GM21723 (cell line): Measurements from ENCODE around the gene NFKBIE.

ENCODE experiments used
- ATAC-seq: cut with Tn5 transposase; IDR thresholded peaks from one replicate; pipeline ENCODE4 v1.9.1; 2021; ENCODE audit warnings: mild to moderate bottlenecking, moderate library complexity; ENCODE audit not compliant: unreplicated experiment

The NFKBIE gene

GRCh38 chr6:44272999-44273566, 7.7 kb upstream of the NFKBIE start:
- no peak for ATAC-seq

- ATAC-seq = no peak
Measured at GRCh38 chr6:44272529-44272928, 7.2 kb upstream of the NFKBIE start.

- ATAC-seq = no peak
Measured at GRCh38 chr6:44271914-44272313, 6.6 kb upstream of the NFKBIE start.

GRCh38 chr6:44271406-44271723, 6.0 kb upstream of the NFKBIE start:
- ATAC-seq = no peak

- no peak for ATAC-seq
Measured at GRCh38 chr6:44270526-44271405, 5.4 kb upstream of the NFKBIE start.

- ATAC-seq = no peak
Measured at GRCh38 chr6:44269921-44270525, 4.7 kb upstream of the NFKBIE start, which contains the start of gene TMEM151B. Gene TMEM151B, plus strand, starts transcription at chr6:44270450. Its CDS starts 293 bp downstream, at chr6:44270743.

- ATAC-seq = no peak
Measured at GRCh38 chr6:44269178-44269920, 4.0 kb upstream of the NFKBIE start.

GRCh38 chr6:44268095-44268628, 2.8 kb upstream of the NFKBIE start:
- ATAC-seq = no peak

- ATAC-seq = no peak
Measured at GRCh38 chr6:44267252-44267651, 1.9 kb upstream of the NFKBIE start.

GRCh38 chr6:44266347-44266746, 996 bp upstream of the NFKBIE start:
- peak; percentile 41 for ATAC-seq

- ATAC-seq = no peak
Measured at GRCh38 chr6:44265722-44266233, 427 bp upstream of the NFKBIE start.

GRCh38 chr6:44264154-44265006, 971 bp downstream of the NFKBIE start:
- no peak for ATAC-seq

GRCh38 chr6:44263354-44264100, 1.8 kb downstream of the NFKBIE start:
- ATAC-seq = no peak

- no peak for ATAC-seq
Measured at GRCh38 chr6:44262467-44263353, 2.6 kb downstream of the NFKBIE start.

- ATAC-seq = no peak
Measured at GRCh38 chr6:44261581-44261980, 3.8 kb downstream of the NFKBIE start.

- ATAC-seq = no peak
Measured at GRCh38 chr6:44260451-44261297, 4.7 kb downstream of the NFKBIE start.

GRCh38 chr6:44260011-44260410, 5.3 kb downstream of the NFKBIE start:
- ATAC-seq = no peak
